HG03571 (cell line): ENCODE data around the gene BACE1.
"Not testable (repeated sequence)": the region's sequence is repeated elsewhere in the genome, so short reads cannot be mapped to it uniquely, and the experiment has no call there.

Experiments
- ATAC-seq: cut with Tn5 transposase; IDR thresholded peaks from one replicate; pipeline ENCODE4 v1.9.1; 2021; ENCODE audit not compliant: unreplicated experiment

BACE1 gene

DNA sequence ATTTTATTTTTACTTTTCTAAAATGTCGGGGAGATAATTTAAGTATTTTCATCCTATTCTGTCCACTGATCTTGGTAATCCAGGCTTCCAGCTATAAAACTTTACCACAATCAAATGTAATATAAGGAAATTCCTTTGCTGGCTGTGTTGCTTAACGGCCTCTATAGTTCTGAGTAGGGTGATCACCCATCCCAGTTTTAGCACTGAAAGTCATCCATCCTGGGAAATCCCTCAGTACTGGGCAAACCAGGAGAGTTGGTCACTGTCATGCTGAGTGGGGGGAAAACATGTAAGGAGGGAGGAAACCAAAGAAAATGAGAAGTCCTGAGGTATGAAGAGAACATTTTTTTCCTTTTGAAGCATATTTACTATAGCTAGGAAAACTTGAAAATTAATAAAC is 37.7 kb downstream of the BACE1 start:
- no peak for ATAC-seq

DNA sequence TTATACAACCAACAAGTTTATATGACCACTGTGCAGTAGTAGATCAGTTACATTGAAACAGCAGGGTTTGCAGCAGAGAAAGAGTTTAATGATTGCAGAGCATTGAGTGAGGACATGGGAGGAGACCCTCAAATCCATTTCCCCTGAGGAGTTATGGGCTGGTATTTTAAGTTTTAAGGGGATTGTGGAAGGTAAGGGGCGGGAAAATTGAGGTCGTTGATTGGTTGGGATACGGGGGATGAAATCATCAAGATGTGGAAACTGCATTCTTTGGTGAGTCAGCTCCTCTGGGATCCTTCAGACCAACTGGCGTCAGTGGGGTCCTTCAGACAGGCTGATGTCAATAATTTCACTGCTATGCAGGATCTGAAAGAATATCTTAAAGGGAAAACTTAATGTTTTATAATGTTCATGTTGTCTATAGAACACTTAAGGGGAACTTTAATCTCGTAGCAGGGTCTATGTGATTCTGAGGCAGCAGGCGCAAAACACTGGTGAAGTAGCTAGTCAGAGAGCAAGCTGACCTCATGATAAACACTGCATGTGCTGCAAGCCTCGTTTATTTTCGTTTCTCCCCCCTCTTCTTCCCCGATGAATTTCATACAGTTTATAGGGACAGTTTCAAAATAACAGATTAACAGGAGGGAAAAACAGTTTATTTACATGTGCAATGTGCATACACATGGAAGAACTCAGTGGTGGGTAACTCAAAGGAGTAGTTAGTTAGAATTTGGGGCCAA is 42.3 kb downstream of the BACE1 start:
- ATAC-seq: no peak

- ATAC-seq: not testable (repeated sequence)
These were observed 43.9 kb downstream of the BACE1 start for GRCh38 chr11:117272175-117272574.

- no peak for ATAC-seq
These were observed 44.8 kb downstream of the BACE1 start for GRCh38 chr11:117271208-117271607.

DNA sequence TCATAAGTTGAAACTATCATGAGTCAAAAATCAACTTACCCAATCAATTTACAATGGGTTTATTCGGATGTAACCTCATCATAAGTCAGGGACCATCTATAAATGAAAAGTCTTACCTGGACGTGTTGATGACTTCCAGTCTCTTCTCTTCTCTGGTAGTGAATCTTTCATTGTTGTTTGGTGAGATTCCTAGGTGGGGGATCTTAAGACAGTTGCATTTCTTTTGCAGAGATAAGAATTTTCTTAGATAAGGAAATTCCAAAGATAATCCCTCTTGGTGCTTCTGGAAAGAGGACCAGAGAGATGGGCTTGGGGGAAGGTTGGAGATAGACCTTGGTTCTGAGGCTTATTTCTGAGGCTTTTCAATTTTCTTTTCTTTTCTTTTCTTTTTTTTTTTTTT is 46.2 kb downstream of the BACE1 start:
- ATAC-seq: no peak

DNA sequence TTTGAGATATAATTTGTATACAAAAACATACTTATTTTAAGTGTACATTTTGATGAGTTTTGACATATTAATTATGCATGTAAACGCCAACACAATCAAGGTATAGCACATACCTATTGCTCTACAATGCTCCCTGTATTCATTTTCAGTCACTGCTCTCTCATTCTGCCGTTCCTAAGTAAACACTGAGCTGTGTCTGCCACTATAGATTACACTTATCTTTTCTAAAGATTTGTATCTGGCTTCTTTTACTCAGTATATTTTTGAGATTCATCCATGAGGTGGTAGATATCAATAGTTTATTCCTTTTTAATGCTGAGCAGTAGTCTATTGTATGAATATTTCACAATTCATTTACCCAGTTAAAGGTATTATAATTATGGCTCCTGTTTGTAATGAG is 50.3 kb downstream of the BACE1 start:
- no peak for ATAC-seq

DNA sequence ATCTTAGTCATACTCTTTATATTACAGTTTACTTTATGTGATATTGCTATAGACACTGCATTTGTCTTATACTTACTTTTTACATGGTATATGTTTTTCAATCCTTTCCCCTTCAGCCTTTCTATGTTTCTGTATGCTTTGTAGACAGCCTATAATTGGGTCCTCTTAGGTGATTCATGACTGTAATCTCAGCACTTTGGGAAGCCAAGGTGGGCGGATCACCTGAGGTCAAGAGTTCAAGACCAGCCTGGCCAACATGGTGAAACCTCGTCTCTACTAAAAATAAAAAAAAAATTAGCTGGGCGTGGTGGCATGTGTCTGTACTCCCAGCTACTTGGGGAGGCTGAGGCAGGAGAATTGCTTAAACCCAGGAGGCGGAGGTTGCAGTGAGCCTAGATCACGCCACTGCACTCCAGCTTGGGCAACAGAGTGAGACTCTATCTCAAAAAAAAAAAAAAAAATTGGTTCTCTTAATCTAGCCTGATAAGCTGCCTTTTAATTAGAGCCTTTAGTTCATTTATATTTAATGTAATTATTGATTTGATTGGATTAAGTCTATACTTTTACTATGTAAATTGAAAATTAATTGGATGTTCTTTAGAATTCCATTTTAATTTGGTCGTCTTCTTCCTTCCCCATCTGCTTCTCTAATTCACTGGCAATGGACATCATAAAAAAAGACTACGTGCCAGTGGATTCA is 51.3 kb downstream of the BACE1 start:
- ATAC-seq: not testable (repeated sequence)

DNA sequence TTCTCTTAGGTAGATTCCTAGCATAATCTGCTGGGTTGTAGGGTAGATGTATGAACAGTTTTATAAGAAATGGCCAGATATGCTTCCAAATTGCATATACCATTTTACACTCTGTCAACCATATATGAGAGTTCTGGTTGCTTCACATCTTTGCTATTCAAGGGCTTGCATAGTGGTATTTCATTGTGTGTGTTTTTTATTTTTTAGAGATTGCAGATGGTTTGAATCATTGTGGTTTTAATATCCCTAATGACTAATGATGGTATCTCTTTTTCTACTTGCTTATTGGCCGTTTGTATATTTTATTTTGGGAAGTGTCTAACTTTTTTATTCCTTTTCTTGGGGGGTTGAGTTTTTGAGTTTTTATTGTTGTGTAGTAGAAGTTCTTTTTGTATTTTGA is 56.6 kb downstream of the BACE1 start:
- ATAC-seq: no peak

DNA sequence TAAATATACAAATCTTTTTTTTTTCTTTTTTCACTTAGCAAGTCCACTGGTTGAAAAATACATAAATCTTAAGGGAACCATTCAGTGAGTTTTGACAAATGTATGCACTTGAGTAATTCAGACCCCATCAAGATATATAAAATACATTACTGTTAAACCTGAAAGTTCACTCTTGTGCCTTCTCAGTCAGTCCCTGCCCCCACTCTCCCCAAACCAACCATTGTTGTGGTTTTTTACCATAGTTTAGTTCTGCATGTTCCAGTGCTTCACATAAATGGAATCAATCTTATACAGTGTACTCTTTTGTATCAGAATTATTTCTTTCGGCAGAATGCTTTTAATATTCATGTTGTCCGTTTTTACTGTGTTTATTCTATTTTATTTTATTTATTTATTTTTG is 57.5 kb downstream of the BACE1 start:
- no peak for ATAC-seq

DNA sequence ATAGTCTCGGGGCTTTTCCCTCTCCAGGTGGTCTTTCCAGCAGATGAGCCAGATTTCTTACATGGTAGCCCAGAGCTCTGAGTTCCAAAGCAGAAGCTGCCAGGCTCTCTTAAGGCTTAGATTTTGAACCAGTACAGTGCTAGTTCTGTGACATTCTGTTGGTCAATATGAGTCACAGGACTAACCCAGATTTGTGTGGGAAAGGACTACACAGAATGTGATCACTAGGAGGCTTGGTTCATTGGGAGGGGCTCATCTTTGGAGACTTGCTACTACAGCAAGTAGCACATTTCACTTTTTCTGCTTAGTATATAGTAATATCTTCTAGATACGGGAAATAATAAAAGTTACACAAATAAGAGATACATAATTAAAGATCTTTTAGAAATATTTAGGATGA is 59.5 kb downstream of the BACE1 start:
- no peak for ATAC-seq

GRCh38 chr11:117255966-117256365 is 60.1 kb downstream of the BACE1 start:
- ATAC-seq: no peak

DNA sequence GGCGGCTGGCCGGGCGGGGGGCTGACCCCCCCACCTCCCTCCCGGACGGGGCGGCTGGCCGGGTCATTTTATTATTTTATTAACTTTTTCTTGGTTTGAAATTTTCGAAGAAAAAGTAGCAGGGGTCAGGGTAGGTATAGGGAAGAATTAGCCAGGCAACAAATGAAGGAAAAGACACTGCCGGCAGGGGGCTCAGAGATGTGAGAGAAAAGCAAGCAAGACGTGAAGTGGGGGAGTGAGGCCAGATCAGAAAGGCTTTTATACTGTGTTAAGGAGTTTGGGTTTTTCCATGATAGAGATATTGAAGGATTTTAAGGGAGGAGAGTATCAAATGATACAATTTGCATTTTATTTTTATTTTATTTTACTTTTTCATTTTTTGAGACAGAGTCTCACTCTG is 64.5 kb downstream of the BACE1 start:
- ATAC-seq: no peak

DNA sequence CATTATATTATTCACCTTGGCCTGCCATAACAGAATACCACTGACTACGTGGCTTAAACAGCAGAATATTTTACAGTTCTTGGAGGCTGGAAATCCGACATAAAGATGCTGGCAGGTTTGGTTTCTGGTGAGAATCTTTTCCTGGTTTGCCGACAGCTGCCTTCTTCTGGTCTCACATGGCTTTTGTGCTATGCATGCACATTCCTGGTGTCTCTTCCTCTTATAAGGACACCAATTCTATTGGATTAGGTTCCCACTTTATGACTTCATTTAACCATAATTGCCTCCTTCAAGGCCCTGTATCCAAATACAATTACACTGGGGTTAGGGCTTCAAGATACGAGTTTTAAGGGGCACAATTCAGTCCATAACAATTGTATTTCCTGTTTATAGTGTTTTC is 66.5 kb downstream of the BACE1 start:
- ATAC-seq: no peak

GRCh38 chr11:117248341-117248740 is 67.7 kb downstream of the BACE1 start:
- ATAC-seq: no peak

DNA sequence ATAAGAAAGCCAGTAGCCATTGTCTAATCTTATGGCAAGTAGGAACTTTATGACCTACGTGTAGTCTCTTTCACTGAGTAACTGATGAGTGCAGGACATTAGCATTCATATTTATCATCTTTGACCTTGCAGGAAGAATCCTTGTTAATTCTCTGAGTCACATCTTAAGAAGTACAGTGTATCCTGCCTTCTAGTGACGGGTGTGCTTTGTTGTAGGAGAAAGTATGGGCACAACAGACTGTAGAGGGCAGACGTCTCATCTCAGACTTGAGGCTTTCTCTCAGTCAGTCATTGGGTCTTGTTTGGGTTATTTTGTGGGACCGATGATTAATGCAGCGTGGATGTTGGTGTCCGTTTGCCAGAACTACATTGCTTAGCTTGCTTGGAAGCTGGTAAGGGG is 76.8 kb downstream of the BACE1 start:
- no peak for ATAC-seq

GRCh38 chr11:117238221-117238620 is 77.8 kb downstream of the BACE1 start:
- ATAC-seq: no peak
